H9 (cell line): Measurements from ENCODE around the gene ADAMTS15. TPM values are rescaled to one million over a fixed set of nuclear protein-coding genes. Genes with fewer than 3 reads are reported as not detected.

Experiments
- DNase-seq: peaks from one replicate; pipeline ENCODE4 v3.0.0-alpha.2; 2017
- H2AFZ ChIP-seq: one replicate; pipeline ENCODE4 v1.6.1; 2013; ENCODE audit warnings: mild to moderate bottlenecking, low read length, control low read depth, moderate library complexity
- H2AK5ac ChIP-seq: 2 replicates; pipeline ENCODE4 v1.6.1; 2013; ENCODE audit warnings: low read length, control low read depth, mixed read lengths; ENCODE audit not compliant: insufficient read length
- H2BK120ac ChIP-seq: one replicate; pipeline ENCODE4 v1.6.1; 2013; ENCODE audit warnings: low read depth, mild to moderate bottlenecking, low read length, control low read depth, inconsistent platforms; ENCODE audit not compliant: poor library complexity, severe bottlenecking
- H2BK12ac ChIP-seq: 2 replicates; pipeline ENCODE4 v1.6.1; 2013; ENCODE audit warnings: low read length, control low read depth, mixed read lengths, low read depth; ENCODE audit not compliant: insufficient read length
- H2BK15ac ChIP-seq: 2 replicates; pipeline ENCODE4 v1.6.1; 2013; ENCODE audit warnings: low read depth, low read length, control low read depth
- H2BK20ac ChIP-seq: one replicate; pipeline ENCODE4 v1.6.1; 2013; ENCODE audit warnings: low read depth, mild to moderate bottlenecking, low read length, control low read depth, inconsistent platforms; ENCODE audit not compliant: poor library complexity, severe bottlenecking
- H2BK5ac ChIP-seq: 2 replicates; pipeline ENCODE4 v1.6.1; 2013; ENCODE audit warnings: low read length, control low read depth, mixed read lengths; ENCODE audit not compliant: insufficient read length
- H3K14ac ChIP-seq: 2 replicates; pipeline ENCODE4 v1.6.1; 2013; ENCODE audit warnings: low read length, control low read depth; ENCODE audit not compliant: insufficient read depth
- H3K18ac ChIP-seq: 2 replicates; pipeline ENCODE4 v1.6.1; 2013; ENCODE audit warnings: low read depth, mild to moderate bottlenecking, mixed read lengths, low read length, control low read depth; ENCODE audit not compliant: insufficient read length
- H3K23ac ChIP-seq: 2 replicates; pipeline ENCODE4 v1.6.1; 2013; ENCODE audit warnings: low read length, control low read depth, mixed read lengths, low read depth; ENCODE audit not compliant: insufficient read length
- H3K23me2 ChIP-seq: 2 replicates; pipeline ENCODE4 v1.6.1; 2013; ENCODE audit warnings: low read depth, mild to moderate bottlenecking, mixed read lengths, low read length, control low read depth; ENCODE audit not compliant: insufficient read length, poor library complexity, severe bottlenecking
- H3K27ac ChIP-seq: 2 replicates; pipeline ENCODE4 v1.5.1; 2013; ENCODE audit warnings: low read length, control low read depth, mixed read lengths, low read depth; ENCODE audit not compliant: insufficient read length
- H3K27me3 ChIP-seq: 2 replicates; pipeline ENCODE4 v1.6.1; 2013; ENCODE audit warnings: low read length, control low read depth, inconsistent platforms; ENCODE audit not compliant: insufficient read depth
- H3K4ac ChIP-seq: 2 replicates; pipeline ENCODE4 v1.6.1; 2013; ENCODE audit warnings: low read depth, mild to moderate bottlenecking, control low read depth, inconsistent platforms, low read length, moderate library complexity
- H3K4me1 ChIP-seq: 2 replicates; pipeline ENCODE4 v1.6.1; 2013; ENCODE audit warnings: low read length, control low read depth, inconsistent platforms; ENCODE audit not compliant: insufficient read depth
- H3K4me2 ChIP-seq: 2 replicates; pipeline ENCODE4 v1.6.1; 2013; ENCODE audit warnings: low read length, control low read depth, mixed read lengths; ENCODE audit not compliant: insufficient read length, insufficient read depth
- H3K56ac ChIP-seq: 2 replicates; pipeline ENCODE4 v1.6.1; 2013; ENCODE audit warnings: low read depth, mild to moderate bottlenecking, mixed read lengths, low read length, control low read depth; ENCODE audit not compliant: insufficient read length
- H3K79me1 ChIP-seq: 2 replicates; pipeline ENCODE4 v1.6.1; 2013; ENCODE audit warnings: low read depth, mild to moderate bottlenecking, moderate library complexity, low read length, control low read depth, inconsistent platforms; ENCODE audit not compliant: insufficient read depth, poor library complexity, severe bottlenecking
- H3K79me2 ChIP-seq: 2 replicates; pipeline ENCODE4 v1.6.1; 2013; ENCODE audit warnings: low read length, control low read depth, inconsistent platforms; ENCODE audit not compliant: insufficient read depth
- H3K9ac ChIP-seq: 2 replicates; pipeline ENCODE4 v1.6.1; 2013; ENCODE audit warnings: low read length, control low read depth, mixed read lengths; ENCODE audit not compliant: insufficient read length; ENCODE audit errors: extremely low read depth
- H3K9me3 ChIP-seq: one replicate; pipeline ENCODE4 v1.6.1; 2013; ENCODE audit warnings: low read depth, low read length, inconsistent platforms; ENCODE audit not compliant: control insufficient read depth
- H3T11ph ChIP-seq: one replicate; pipeline ENCODE4 v1.6.1; 2013; ENCODE audit warnings: mild to moderate bottlenecking, low read length, control low read depth, inconsistent platforms
- H4K20me1 ChIP-seq: one replicate; pipeline ENCODE4 v1.6.1; 2013; ENCODE audit not compliant: control insufficient read depth, insufficient read length, insufficient read depth
- H4K5ac ChIP-seq: 2 replicates; pipeline ENCODE4 v1.6.1; 2013; ENCODE audit warnings: low read depth, mild to moderate bottlenecking, mixed read lengths, low read length, control low read depth; ENCODE audit not compliant: insufficient read length
- H4K8ac ChIP-seq: replicated peaks from 2 replicates; pipeline ENCODE4 v1.6.1; 2013; ENCODE audit warnings: low read length, control low read depth, mixed read lengths, low read depth; ENCODE audit not compliant: insufficient read length
- H4K91ac ChIP-seq: 2 replicates; pipeline ENCODE4 v1.6.1; 2013; ENCODE audit warnings: low read depth, mild to moderate bottlenecking, moderate library complexity, mixed read lengths, low read length, control low read depth; ENCODE audit not compliant: insufficient read length
- H3K27ac Mint-ChIP-seq, 3 experiments: 2 replicates in 2 of 3; 3 replicates in 1 of 3; pipeline ENCODE4 v1.8.0; 2020 to 2021; ENCODE audit warnings: mixed read lengths in 3 of 3, mild to moderate bottlenecking in 1 of 3, moderate library complexity in 1 of 3
- H3K27me3 Mint-ChIP-seq: 2 replicates; pipeline ENCODE4 v1.8.0; 2021; ENCODE audit warnings: low read depth, mild to moderate bottlenecking, moderate library complexity, mixed read lengths
- H3K36me3 Mint-ChIP-seq, 3 experiments: 2 replicates in 2 of 3; 3 replicates in 1 of 3; pipeline ENCODE4 v1.8.0; 2020 to 2021; ENCODE audit warnings: low read depth in 3 of 3, mixed read lengths in 3 of 3; ENCODE audit not compliant: insufficient read depth in 1 of 3
- H3K4me1 Mint-ChIP-seq, 2 experiments: 2 replicates each; pipeline ENCODE4 v1.8.0; 2020; ENCODE audit warnings: mixed read lengths in 2 of 2
- H3K4me3 Mint-ChIP-seq, 2 experiments: 2 replicates in 1 of 2; 3 replicates in 1 of 2; pipeline ENCODE4 v1.8.0; 2020 to 2021; ENCODE audit warnings: mild to moderate bottlenecking in 2 of 2, mixed read lengths in 2 of 2, moderate library complexity in 1 of 2
- H3K9me3 Mint-ChIP-seq, 2 experiments: 2 replicates in 1 of 2; 3 replicates in 1 of 2; pipeline ENCODE4 v1.8.0; 2020; ENCODE audit warnings: mild to moderate bottlenecking in 2 of 2, mixed read lengths in 2 of 2, moderate library complexity in 1 of 2
- CTCF ChIP-seq: fragments of 200-600 bp; sonication (generic); conservative IDR thresholded peaks from 3 replicates; pipeline ENCODE4 v1.8.0; 2021; ENCODE audit warnings: antibody characterized with exemption, mild to moderate bottlenecking
- WGBS: extraction: QIAGEN DNeasy Blood & Tissue Kit; methylation state at CpG from one replicate; pipeline ENCODE4 v1.1.7; 2013; ENCODE audit warnings: missing lambda C conversion rate, low lambda C conversion rate, mixed read lengths; ENCODE audit not compliant: insufficient read length; ENCODE audit errors: extremely low coverage; 5-methylcytosine and 5-hydroxymethylcytosine counted together
- total RNA-seq: library from RNA; stranded (reverse); gene quantifications from 2 replicates; pipeline ENCODE4 v1.2.1, GENCODE V29; 2021

ADAMTS15 gene
- total RNA-seq, 1 experiment from 2014 or later = 1.3 TPM

GRCh38 chr11:130426837-130427341 lies 21.6 kb upstream of the ADAMTS15 start:
- no peak overlapping the region for H3T11ph ChIP-seq
- no peak overlapping the region for H3K23ac ChIP-seq
- H2BK5ac ChIP-seq = no peak overlapping the region
- H2BK15ac ChIP-seq = no peak overlapping the region
- peaks cover 55% of the 10 kb centered on the region for H3K27me3 Mint-ChIP-seq
- H3K27me3 ChIP-seq = peaks cover 12% of the 10 kb centered on the region
- DNase-seq = no peak
- no peak overlapping the region for H2BK120ac ChIP-seq
- H2BK12ac ChIP-seq = no peak overlapping the region
- no peak overlapping the region for H2BK20ac ChIP-seq
- peaks cover 0 to 2% of the 10 kb centered on the region in 2 experiments; a peak in 2 of 5 replicates for H3K9me3 Mint-ChIP-seq
- H3K27ac Mint-ChIP-seq = no peak overlapping the region
- H3K4ac ChIP-seq = no peak overlapping the region
- H2AK5ac ChIP-seq = no peak overlapping the region
- no peaks in the 10 kb centered on the region for H4K20me1 ChIP-seq
- H3K79me2 ChIP-seq = no peaks in the 10 kb centered on the region
- H3K4me1 Mint-ChIP-seq = peaks cover 18 to 24% of the 10 kb centered on the region in 2 experiments
- H3K14ac ChIP-seq = no peak overlapping the region
- no peaks in the 10 kb centered on the region for H3K79me1 ChIP-seq
- no peak overlapping the region for H4K8ac ChIP-seq
- H3K9ac ChIP-seq = no peak overlapping the region
- H3K4me3 Mint-ChIP-seq = peak overlapping the region; percentile 55 to 82
- peaks cover 11% of the 10 kb centered on the region for H3K23me2 ChIP-seq
- H4K91ac ChIP-seq = no peak overlapping the region
- H3K27ac ChIP-seq = no peak overlapping the region
- no peak overlapping the region for H3K56ac ChIP-seq
- no peaks in the 10 kb centered on the region for H3K9me3 ChIP-seq
- H3K18ac ChIP-seq = no peak overlapping the region
- peaks cover 0 to 17% (median 2%) of the 10 kb centered on the region in 3 experiments; a peak in 4 of 7 replicates for H3K36me3 Mint-ChIP-seq
- no peak overlapping the region for H2AFZ ChIP-seq
- TF ChIP-seq CTCF = no peak
- H3K4me1 ChIP-seq = peaks cover 3% of the 10 kb centered on the region; the same call in 1 of the 2 replicates
- H3K4me2 ChIP-seq = peak overlapping the region; percentile 74
- H4K5ac ChIP-seq = no peak overlapping the region
- no CpG with 5 or more reads among the region's 18 CpGs for WGBS
